SU-DHL-6 (cell line): ENCODE measurements around the gene ISY1.
"Not testable (repeated sequence)": the region's sequence is repeated elsewhere in the genome, so short reads cannot be mapped to it uniquely, and the experiment has no call there.

Experiments
- H2AFZ ChIP-seq: fragments of 200-600 bp; sonication (generic); 2 replicates; pipeline ENCODE4 v1.6.1; 2014; ENCODE audit warnings: low read depth, mild to moderate bottlenecking, moderate library complexity, mixed read lengths, antibody characterized with exemption, low read length; ENCODE audit not compliant: severe bottlenecking
- H3F3A ChIP-seq: fragments of 200-600 bp; shearing (Covaris generic); 2 replicates; pipeline ENCODE4 v1.6.0; 2016; ENCODE audit warnings: antibody characterized with exemption, mild to moderate bottlenecking; ENCODE audit not compliant: insufficient read depth
- H3K27ac ChIP-seq: fragments of 200-600 bp; sonication (generic); 2 replicates; pipeline ENCODE4 v1.5.1; 2016; ENCODE audit warnings: low read depth, mild to moderate bottlenecking, low read length, moderate library complexity, mixed read lengths
- H3K27me3 ChIP-seq: fragments of 200-600 bp; sonication (generic), shearing (Covaris generic); 2 replicates; pipeline ENCODE4 v1.6.0; 2014; ENCODE audit warnings: mild to moderate bottlenecking, low read length
- H3K36me3 ChIP-seq: fragments of 200-600 bp; sonication (generic); 2 replicates; pipeline ENCODE4 v1.6.1; 2014; ENCODE audit warnings: mild to moderate bottlenecking, low read length, mixed read lengths
- H3K4me2 ChIP-seq: fragments of 300-600, 200-600 bp; shearing (Covaris generic), sonication (generic); 2 replicates; pipeline ENCODE4 v1.6.0; 2014; ENCODE audit warnings: low read length, low read depth, mild to moderate bottlenecking; ENCODE audit not compliant: poor library complexity, severe bottlenecking
- H3K4me3 ChIP-seq: fragments of 200-600 bp; sonication (generic); 2 replicates; pipeline ENCODE4 v1.5.1; 2014; ENCODE audit warnings: antibody characterized with exemption, low read length, mild to moderate bottlenecking, mixed read lengths; ENCODE audit not compliant: insufficient read depth, poor library complexity, severe bottlenecking
- H3K79me2 ChIP-seq: fragments of 200-600 bp; sonication (generic); 2 replicates; pipeline ENCODE4 v1.6.1; 2014; ENCODE audit warnings: mild to moderate bottlenecking, low read length, moderate library complexity; ENCODE audit not compliant: insufficient read depth
- H3K9ac ChIP-seq: fragments of 200-600 bp; sonication (generic); 2 replicates; pipeline ENCODE4 v1.7.0; 2014; ENCODE audit warnings: mild to moderate bottlenecking, low read length
- H3K9me2 ChIP-seq: fragments of 200-600 bp; sonication (generic); replicated peaks from 2 replicates; pipeline ENCODE4 v1.6.1; 2014; ENCODE audit warnings: low read length; ENCODE audit not compliant: insufficient read depth
- H3K9me3 ChIP-seq: fragments of 200-600 bp; sonication (generic); 2 replicates; pipeline ENCODE4 v1.6.1; 2014; ENCODE audit warnings: low read length, mixed read lengths; ENCODE audit not compliant: insufficient read depth
- H4K20me1 ChIP-seq: fragments of 200-600 bp; sonication (generic); 2 replicates; pipeline ENCODE4 v1.6.1; 2014; ENCODE audit warnings: low read depth, mild to moderate bottlenecking, antibody characterized with exemption, low read length, moderate library complexity, mixed read lengths
- EZH2phosphoT487 ChIP-seq: fragments of 200-600 bp; sonication (generic), shearing (Covaris generic); conservative IDR thresholded peaks from 2 replicates; pipeline ENCODE4 v1.6.1; 2018; ENCODE audit warnings: mild to moderate bottlenecking, antibody characterized with exemption, low read length, moderate library complexity, mixed read lengths
- TF ChIP-seq, protein P1 (sequence below): fragments of 200-600 bp; sonication (generic); IDR thresholded peaks from one replicate; pipeline ENCODE4 v1.5.1; 2017; ENCODE audit warnings: antibody characterized with exemption, mild to moderate bottlenecking, low read length, moderate library complexity; ENCODE audit not compliant: insufficient read depth, poor library complexity, severe bottlenecking

Gene ISY1

DNA sequence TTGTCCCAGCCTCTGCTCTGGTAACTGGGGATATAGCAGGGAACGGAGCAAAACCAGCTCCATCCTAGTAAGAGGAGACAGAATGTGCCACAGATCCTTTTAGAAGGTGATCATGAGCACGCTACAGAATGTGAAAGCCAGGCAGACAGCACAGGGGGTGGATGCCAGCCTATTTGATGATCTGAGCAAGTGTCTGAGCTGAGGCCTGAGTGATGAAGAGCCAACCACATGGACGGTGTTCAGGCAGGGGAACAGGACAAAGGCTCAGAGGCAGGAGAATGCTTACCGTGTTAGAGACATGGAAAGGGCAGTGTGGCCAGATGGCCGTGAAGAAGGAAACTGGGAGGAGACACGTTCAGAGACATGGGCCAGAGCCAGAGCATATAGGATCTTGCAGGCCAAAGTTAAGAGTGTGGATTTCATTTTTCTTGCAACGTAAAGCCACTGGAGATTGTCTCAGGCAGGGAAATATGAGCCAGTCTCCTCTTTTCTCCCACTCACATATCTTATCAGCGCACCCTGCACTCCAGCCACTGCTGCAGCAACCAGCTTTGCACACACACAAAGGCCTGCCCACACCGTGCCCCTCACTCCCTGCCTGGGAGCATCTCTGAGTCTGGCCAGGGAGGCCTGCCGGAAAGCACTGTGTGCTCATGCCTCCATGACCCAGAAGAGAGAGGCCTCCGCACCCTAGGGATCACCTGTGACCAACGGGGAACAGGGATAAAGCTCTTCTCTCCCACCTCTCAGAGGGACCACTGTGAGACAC, 59.3 kb downstream of the ISY1 start:
- TF ChIP-seq EZH2phosphoT487 = no peak
- TF ChIP-seq, protein P1, sequence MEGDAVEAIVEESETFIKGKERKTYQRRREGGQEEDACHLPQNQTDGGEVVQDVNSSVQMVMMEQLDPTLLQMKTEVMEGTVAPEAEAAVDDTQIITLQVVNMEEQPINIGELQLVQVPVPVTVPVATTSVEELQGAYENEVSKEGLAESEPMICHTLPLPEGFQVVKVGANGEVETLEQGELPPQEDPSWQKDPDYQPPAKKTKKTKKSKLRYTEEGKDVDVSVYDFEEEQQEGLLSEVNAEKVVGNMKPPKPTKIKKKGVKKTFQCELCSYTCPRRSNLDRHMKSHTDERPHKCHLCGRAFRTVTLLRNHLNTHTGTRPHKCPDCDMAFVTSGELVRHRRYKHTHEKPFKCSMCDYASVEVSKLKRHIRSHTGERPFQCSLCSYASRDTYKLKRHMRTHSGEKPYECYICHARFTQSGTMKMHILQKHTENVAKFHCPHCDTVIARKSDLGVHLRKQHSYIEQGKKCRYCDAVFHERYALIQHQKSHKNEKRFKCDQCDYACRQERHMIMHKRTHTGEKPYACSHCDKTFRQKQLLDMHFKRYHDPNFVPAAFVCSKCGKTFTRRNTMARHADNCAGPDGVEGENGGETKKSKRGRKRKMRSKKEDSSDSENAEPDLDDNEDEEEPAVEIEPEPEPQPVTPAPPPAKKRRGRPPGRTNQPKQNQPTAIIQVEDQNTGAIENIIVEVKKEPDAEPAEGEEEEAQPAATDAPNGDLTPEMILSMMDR = no peak
- no peak overlapping the region for H3K4me2 ChIP-seq
- no peaks in the 10 kb centered on the region for H4K20me1 ChIP-seq
- H3K27me3 ChIP-seq = no peaks in the 10 kb centered on the region
- no peaks in the 10 kb centered on the region for H3K79me2 ChIP-seq
- H3K9me2 ChIP-seq = no peaks in the 10 kb centered on the region
- H2AFZ ChIP-seq = no peak overlapping the region
- H3K9ac ChIP-seq = no peak overlapping the region
- no peak overlapping the region for H3K27ac ChIP-seq
- no peaks in the 10 kb centered on the region for H3K36me3 ChIP-seq
- H3K4me3 ChIP-seq = no peak overlapping the region
- H3K9me3 ChIP-seq = no peaks in the 10 kb centered on the region
- no peaks in the 10 kb centered on the region for H3F3A ChIP-seq

DNA sequence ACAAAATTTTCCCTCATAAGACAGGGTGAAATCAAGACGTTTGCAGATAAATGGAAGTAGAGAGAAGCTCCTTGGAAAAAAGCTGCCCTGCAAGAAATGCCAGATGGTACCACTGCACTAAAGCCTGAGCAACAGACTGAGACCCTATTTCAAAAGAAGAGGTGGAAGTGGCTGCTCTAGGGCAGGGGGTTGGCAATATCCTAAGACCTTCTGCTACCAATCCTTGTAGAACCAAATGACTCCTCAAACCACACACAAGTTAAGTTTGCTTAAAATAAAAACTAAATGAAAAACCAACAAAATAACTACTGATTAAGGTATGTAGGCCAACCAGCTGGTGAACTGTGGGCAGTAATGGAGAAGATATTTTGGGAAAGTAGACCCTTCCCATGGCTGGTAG, 60.6 kb downstream of the ISY1 start:
- Histone ChIP-seq H3K9me3 (no peaks in the 10 kb centered on the region), H3K36me3 (no peaks in the 10 kb centered on the region), H3K9ac (no peak overlapping the region), H3K79me2 (no peaks in the 10 kb centered on the region), H2AFZ (no peak overlapping the region), H3K4me3 (no peak overlapping the region), H3K27me3 (no peaks in the 10 kb centered on the region), H3K9me2 (no peaks in the 10 kb centered on the region), H3F3A (no peaks in the 10 kb centered on the region), H3K27ac (no peak overlapping the region), H3K4me2 (no peak overlapping the region), H4K20me1 (no peaks in the 10 kb centered on the region)
- TF ChIP-seq, protein P1 = no peak
- no peak for TF ChIP-seq EZH2phosphoT487

DNA sequence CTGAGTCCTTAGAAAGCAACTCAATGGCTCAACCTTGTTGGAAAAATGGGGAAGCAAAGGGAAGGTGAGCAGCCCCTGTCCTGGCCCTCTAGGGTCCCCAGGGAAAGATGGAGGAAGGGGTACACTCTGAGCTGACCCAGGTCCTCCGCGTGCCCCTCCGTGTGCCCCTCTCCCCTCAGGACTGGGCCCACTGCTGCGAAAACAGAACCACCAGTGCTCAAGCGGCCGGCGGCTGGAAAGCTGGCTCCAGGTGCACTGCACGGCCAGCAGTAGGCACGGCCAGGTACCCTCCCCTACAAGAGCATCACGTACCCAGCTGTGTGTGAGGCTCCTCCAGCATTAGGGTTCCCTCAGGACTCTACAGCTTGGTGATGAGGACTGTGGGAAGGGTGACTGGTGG, 65.6 kb downstream of the ISY1 start:
- Histone ChIP-seq H3K9me2 (no peaks in the 10 kb centered on the region), H3K27ac (no peak overlapping the region), H3K36me3 (no peaks in the 10 kb centered on the region), H4K20me1 (no peaks in the 10 kb centered on the region), H3K79me2 (no peaks in the 10 kb centered on the region), H3K9ac (no peak overlapping the region), H3K4me2 (no peak overlapping the region), H3K27me3 (no peaks in the 10 kb centered on the region), H2AFZ (no peak overlapping the region), H3K4me3 (no peak overlapping the region), H3F3A (no peaks in the 10 kb centered on the region), H3K9me3 (no peaks in the 10 kb centered on the region)
- TF ChIP-seq, protein P1 = no peak
- no peak for TF ChIP-seq EZH2phosphoT487

DNA sequence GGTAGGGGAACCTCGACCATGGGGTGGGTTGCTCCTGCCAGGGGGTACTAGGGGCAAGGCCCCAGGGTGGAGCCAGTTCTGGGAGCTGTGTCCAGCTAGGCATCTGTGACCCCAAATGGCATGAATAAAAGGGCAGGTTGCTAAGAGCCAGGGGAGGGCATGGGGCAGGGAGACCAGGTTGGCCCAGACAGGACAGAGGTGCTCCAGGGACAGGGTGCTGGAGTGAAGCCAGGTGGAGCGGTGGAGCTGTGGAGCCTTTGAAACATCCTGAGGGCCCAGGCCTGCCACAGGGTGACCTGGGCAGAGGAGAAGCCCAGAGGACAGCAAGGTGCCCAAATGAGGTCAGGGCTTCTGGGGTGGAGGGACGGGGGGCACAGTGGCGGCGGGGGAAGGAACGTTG, 72.6 kb downstream of the ISY1 start:
- H3K27ac ChIP-seq, H3K9me3 ChIP-seq, H3F3A ChIP-seq, H3K4me3 ChIP-seq, H3K9me2 ChIP-seq, H3K9ac ChIP-seq, H3K4me2 ChIP-seq, H2AFZ ChIP-seq, H3K79me2 ChIP-seq, H3K27me3 ChIP-seq, H4K20me1 ChIP-seq, H3K36me3 ChIP-seq: not testable (repeated sequence)

DNA sequence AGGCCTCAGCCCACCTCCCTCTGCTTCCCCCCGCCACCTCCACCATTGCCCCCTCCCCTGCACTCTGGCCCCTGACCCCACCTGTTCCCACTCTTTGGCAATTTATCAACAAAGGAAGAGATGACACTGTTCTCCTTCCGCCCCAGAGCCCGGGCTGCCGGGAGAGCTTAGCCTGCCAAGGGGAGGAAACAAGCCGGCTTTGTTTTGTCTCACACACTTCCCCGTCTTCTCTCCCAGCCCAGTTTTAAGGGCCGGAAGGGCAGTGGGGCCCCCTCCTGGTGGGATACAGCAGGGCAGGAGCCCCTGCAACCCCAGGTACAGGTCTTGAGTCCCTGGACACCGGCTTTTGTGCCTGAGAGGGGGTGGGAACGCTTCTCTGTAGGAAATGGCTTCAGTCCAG, 73.0 kb downstream of the ISY1 start:
- H3K9ac ChIP-seq, H3F3A ChIP-seq, H3K79me2 ChIP-seq, H3K27me3 ChIP-seq, H3K4me2 ChIP-seq, H3K36me3 ChIP-seq, H4K20me1 ChIP-seq, H3K27ac ChIP-seq, H3K9me2 ChIP-seq, H3K9me3 ChIP-seq, H3K4me3 ChIP-seq, H2AFZ ChIP-seq: not testable (repeated sequence)
